GM12878 (cell line): ENCODE results near the gene KRT32. TPM values are rescaled to one million over a fixed set of nuclear protein-coding genes. Genes with fewer than 3 reads are reported as not detected.

ENCODE experiments used
- ATAC-seq: fragments of 200-7000 bp; cut with Tn5 transposase; 3 replicates; pipeline ENCODE4 v1.9.1; 2020; ENCODE audit warnings: mild to moderate bottlenecking, moderate library complexity
- BruUV-seq: library from RNA; stranded (reverse); fragments of 400-500 nt; replicated peaks from 2 replicates; lab custom pipeline; 2021; lab: Mats Ljungman, UMichigan
- CTCF ChIA-PET: fragments of 300-600 bp; sonication (Branson Sonifier 250); formaldehyde crosslinking; extraction: SDS; loops from one replicate; lab custom pipeline; 2021; ENCODE audit warnings: inconsistent platforms; lab: Yijun Ruan, JAX
- POLR2A ChIA-PET: fragments of 350-600 bp; formaldehyde crosslinking; extraction: SDS; loops from one replicate; lab custom pipeline; 2021; ENCODE audit warnings: inconsistent platforms; lab: Charles Lee
- RAD21 ChIA-PET: fragments of 300-600 bp; sonication (Branson Sonifier 250); formaldehyde crosslinking; loops from one replicate; lab custom pipeline; 2023; ENCODE audit warnings: antibody characterized with exemption; ENCODE audit not compliant: unreplicated experiment; lab: Charles Lee
- SMC1A ChIA-PET: fragments of 300-600 bp; sonication (Branson Sonifier 250); formaldehyde crosslinking; loops from one replicate; lab custom pipeline; 2023; ENCODE audit not compliant: unreplicated experiment, uncharacterized antibody; lab: Charles Lee
- DNase-seq: peaks from one replicate; pipeline ENCODE4 v3.0.0-alpha.2; 2011; ENCODE audit warnings: low read depth, low spot score
- FAIRE-seq: peaks from 3 replicates; lab custom pipeline; 2011; peaks lifted over from hg19 to GRCh38; lab: Jason Lieb, UNC
- H2AFZ ChIP-seq: 2 replicates; pipeline ENCODE4 v1.6.0; 2011; ENCODE audit warnings: low read depth, low read length, control low read depth; ENCODE audit not compliant: control insufficient read depth
- H3K27ac ChIP-seq: 2 replicates; pipeline ENCODE4 v1.5.1; 2011; ENCODE audit warnings: control low read depth; ENCODE audit not compliant: control insufficient read depth, insufficient read depth
- H3K27me3 ChIP-seq, 2 experiments: replicated peaks in 1 of 2; 2 replicates each; pipeline versions ENCODE4 v1.6.0 to v1.6.1; 2011; ENCODE audit warnings: low read length in 1 of 2; ENCODE audit not compliant: control insufficient read depth in 2 of 2, insufficient read depth in 2 of 2
- H3K36me3 ChIP-seq, 2 experiments: 2 replicates each; pipeline ENCODE4 v1.5.1; 2011; ENCODE audit warnings: low read length in 1 of 2; ENCODE audit not compliant: control insufficient read depth in 2 of 2, insufficient read depth in 2 of 2
- H3K4me1 ChIP-seq: 2 replicates; pipeline ENCODE4 v1.6.1; 2011; ENCODE audit warnings: mild to moderate bottlenecking, low read length, moderate library complexity, mixed read lengths; ENCODE audit not compliant: control insufficient read depth, insufficient read depth
- H3K4me2 ChIP-seq: 2 replicates; pipeline ENCODE4 v1.6.0; 2011; ENCODE audit warnings: control low read depth; ENCODE audit not compliant: control insufficient read depth, insufficient read depth
- H3K4me3 ChIP-seq: fragments of 200-600 bp; sonication (generic); 2 replicates; pipeline ENCODE4 v1.5.1; 2016
- H3K79me2 ChIP-seq: 2 replicates; pipeline ENCODE4 v1.6.0; 2011; ENCODE audit warnings: low read length; ENCODE audit not compliant: control insufficient read depth, insufficient read depth
- H3K9ac ChIP-seq: 2 replicates; pipeline ENCODE4 v1.8.0; 2011; ENCODE audit warnings: low read length, control low read depth, mixed read lengths; ENCODE audit not compliant: control insufficient read depth, insufficient read depth
- H3K9me3 ChIP-seq: replicated peaks from 3 replicates; pipeline ENCODE4 v1.5.1; 2011; ENCODE audit warnings: mild to moderate bottlenecking, low read length; ENCODE audit not compliant: control insufficient read depth, insufficient read depth
- H4K20me1 ChIP-seq: 2 replicates; pipeline ENCODE4 v1.6.0; 2011; ENCODE audit not compliant: control insufficient read depth, insufficient read depth
- BRCA1 ChIP-seq: IDR thresholded peaks from 2 replicates; pipeline ENCODE4 v1.6.1; 2011; ENCODE audit warnings: low read depth, low read length, improper control_type of control experiment
- CHD1 ChIP-seq: IDR thresholded peaks from 2 replicates; pipeline ENCODE4 v1.6.1; 2012; ENCODE audit warnings: low read depth, low read length, improper control_type of control experiment
- EED ChIP-seq: sonication (generic); IDR thresholded peaks from 2 replicates; pipeline ENCODE4 v1.6.1; 2016; ENCODE audit warnings: antibody characterized with exemption, low read depth
- PAX5 ChIP-seq: IDR thresholded peaks from 2 replicates; pipeline ENCODE4 v1.6.1; 2011; ENCODE audit warnings: low read depth, low read length, borderline replicate concordance
- RELA ChIP-seq: fragments of 450-650 bp; IDR thresholded peaks from 2 replicates; pipeline ENCODE4 v1.8.0; 2014; ENCODE audit warnings: borderline replicate concordance; ENCODE audit not compliant: partially characterized antibody
- SMAD5 ChIP-seq: IDR thresholded peaks from 2 replicates; pipeline ENCODE4 v1.6.1; 2016; ENCODE audit warnings: antibody characterized with exemption, low read depth
- SREBF1 ChIP-seq: IDR thresholded peaks from 2 replicates; pipeline ENCODE4 v1.6.1; 2012; ENCODE audit warnings: mild to moderate bottlenecking, low read length
- TBL1XR1 ChIP-seq: IDR thresholded peaks from 2 replicates; pipeline ENCODE4 v1.6.1; 2012; ENCODE audit warnings: low read depth, low read length, improper control_type of control experiment
- WRNIP1 ChIP-seq: IDR thresholded peaks from 2 replicates; pipeline ENCODE4 v1.6.1; 2011; ENCODE audit warnings: low read depth, low read length, improper control_type of control experiment, borderline replicate concordance
- ZSCAN29 ChIP-seq: fragments of 450-650 bp; IDR thresholded peaks from 2 replicates; pipeline ENCODE4 v1.6.1; 2017; ENCODE audit warnings: mild to moderate bottlenecking, moderate library complexity
- WGBS: methylation state at CpG from one replicate; pipeline ENCODE4 v1.1.6; 2016; ENCODE audit warnings: low lambda C conversion rate; ENCODE audit not compliant: insufficient replicate concordance, insufficient coverage; ENCODE audit errors: missing lambda C conversion rate; 5-methylcytosine and 5-hydroxymethylcytosine counted together
- in situ Hi-C: fragments of 300-500 bp; cut with MboI; formaldehyde crosslinking; loops from 9 replicates; pipeline ENCODE4 v1.14.3; 2018; ENCODE audit warnings: mixed read lengths
- intact Hi-C: fragments of 100-400 bp; cut with micrococcal nuclease; formaldehyde crosslinking; loops from one replicate; pipeline ENCODE4 v1.14.2; 2022; ENCODE audit not compliant: unreplicated experiment
- polyA plus RNA-seq, 11 experiments: library from polyadenylated mRNA; depleted of rRNA in 4 of 11; unstranded in 6 of 11; stranded (reverse) in 5 of 11; fragments of >200 nt; fragmentation: Nextera tagmentation in 4 of 11; fragmentation: Illumina TruSeq in 1 of 11; extraction: Ambion mirVana in 4 of 11; extraction: Trizol in 1 of 11; gene quantifications; 1 replicate in 1 of 11; 2 replicates in 10 of 11; pipeline versions ENCODE4 v1.2.1 to v1.2.3, GENCODE V29; 2011 to 2016; ENCODE audit warnings: inconsistent platforms in 2 of 11, missing spikeins in 2 of 11, low read depth in 1 of 11
- total RNA-seq, 4 experiments: library from RNA; depleted of rRNA in 3 of 4; stranded (reverse); fragments of >200 nt in 3 of 4; fragmentation: Illumina TruSeq in 1 of 4; extraction: Trizol in 1 of 4; gene quantifications; 2 replicates each; pipeline versions ENCODE4 v1.2.1 to v1.2.3, GENCODE V29; 2013 to 2021
- TF ChIP-seq, protein P1 (sequence below): fragments of 450-650 bp; formaldehyde crosslinking; IDR thresholded peaks from 2 replicates; pipeline ENCODE4 v1.5.0; 2022; ENCODE audit warnings: mild to moderate bottlenecking, missing genetic modification characterization
- TF ChIP-seq, protein P2 (sequence below): IDR thresholded peaks from 2 replicates; pipeline ENCODE4 v1.6.1; 2012; ENCODE audit warnings: low read length, inconsistent platforms
- TF ChIP-seq, protein P3 (sequence below): fragments of 450-650 bp; IDR thresholded peaks from 2 replicates; pipeline ENCODE4 v1.6.1; 2017; ENCODE audit warnings: mild to moderate bottlenecking, low read depth, inconsistent platforms; ENCODE audit not compliant: poor library complexity, severe bottlenecking

Gene KRT32
- total and polyA plus RNA-seq, 10 of the 15 experiments (the other 5 are each of a cell fraction or from before 2014, with no cell fraction given), result not detected

DNA sequence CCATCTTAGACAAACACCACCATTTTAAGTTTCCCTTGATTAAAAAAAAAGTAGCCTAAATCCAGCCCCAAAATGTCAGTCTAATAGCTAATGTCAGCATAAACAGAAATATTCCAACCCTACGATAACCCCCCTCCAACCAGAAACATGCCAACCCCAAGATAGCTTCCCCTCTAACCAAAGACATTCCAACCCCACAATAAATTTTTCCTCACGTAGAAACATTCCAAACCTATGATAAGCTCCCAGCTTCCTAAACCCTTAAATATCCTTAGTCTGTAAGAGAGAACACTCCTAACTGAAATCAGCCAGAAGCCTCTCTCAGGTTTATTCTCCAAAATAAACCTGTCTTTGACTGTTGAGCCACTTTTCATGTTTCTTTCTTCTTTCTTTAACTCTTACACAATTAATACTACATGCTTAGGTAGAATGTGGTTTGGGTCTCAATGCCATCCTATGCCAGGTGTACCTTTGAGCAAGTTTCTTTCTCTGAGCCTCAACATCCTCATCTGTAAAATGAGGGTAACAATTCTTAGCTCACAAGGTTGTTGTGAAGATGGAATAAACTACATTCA lies 15.9 kb downstream of the KRT32 start:
- TF ChIP-seq WRNIP1, result no peak
- no peak for TF ChIP-seq EED
- TF ChIP-seq, protein P1, sequence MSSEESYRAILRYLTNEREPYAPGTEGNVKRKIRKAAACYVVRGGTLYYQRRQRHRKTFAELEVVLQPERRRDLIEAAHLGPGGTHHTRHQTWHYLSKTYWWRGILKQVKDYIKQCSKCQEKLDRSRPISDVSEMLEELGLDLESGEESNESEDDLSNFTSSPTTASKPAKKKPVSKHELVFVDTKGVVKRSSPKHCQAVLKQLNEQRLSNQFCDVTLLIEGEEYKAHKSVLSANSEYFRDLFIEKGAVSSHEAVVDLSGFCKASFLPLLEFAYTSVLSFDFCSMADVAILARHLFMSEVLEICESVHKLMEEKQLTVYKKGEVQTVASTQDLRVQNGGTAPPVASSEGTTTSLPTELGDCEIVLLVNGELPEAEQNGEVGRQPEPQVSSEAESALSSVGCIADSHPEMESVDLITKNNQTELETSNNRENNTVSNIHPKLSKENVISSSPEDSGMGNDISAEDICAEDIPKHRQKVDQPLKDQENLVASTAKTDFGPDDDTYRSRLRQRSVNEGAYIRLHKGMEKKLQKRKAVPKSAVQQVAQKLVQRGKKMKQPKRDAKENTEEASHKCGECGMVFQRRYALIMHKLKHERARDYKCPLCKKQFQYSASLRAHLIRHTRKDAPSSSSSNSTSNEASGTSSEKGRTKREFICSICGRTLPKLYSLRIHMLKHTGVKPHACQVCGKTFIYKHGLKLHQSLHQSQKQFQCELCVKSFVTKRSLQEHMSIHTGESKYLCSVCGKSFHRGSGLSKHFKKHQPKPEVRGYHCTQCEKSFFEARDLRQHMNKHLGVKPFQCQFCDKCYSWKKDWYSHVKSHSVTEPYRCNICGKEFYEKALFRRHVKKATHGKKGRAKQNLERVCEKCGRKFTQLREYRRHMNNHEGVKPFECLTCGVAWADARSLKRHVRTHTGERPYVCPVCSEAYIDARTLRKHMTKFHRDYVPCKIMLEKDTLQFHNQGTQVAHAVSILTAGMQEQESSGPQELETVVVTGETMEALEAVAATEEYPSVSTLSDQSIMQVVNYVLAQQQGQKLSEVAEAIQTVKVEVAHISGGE (CRISPR knock-in tag), result no peak
- TF ChIP-seq, protein P2, sequence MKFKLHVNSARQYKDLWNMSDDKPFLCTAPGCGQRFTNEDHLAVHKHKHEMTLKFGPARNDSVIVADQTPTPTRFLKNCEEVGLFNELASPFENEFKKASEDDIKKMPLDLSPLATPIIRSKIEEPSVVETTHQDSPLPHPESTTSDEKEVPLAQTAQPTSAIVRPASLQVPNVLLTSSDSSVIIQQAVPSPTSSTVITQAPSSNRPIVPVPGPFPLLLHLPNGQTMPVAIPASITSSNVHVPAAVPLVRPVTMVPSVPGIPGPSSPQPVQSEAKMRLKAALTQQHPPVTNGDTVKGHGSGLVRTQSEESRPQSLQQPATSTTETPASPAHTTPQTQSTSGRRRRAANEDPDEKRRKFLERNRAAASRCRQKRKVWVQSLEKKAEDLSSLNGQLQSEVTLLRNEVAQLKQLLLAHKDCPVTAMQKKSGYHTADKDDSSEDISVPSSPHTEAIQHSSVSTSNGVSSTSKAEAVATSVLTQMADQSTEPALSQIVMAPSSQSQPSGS, result no peak
- no peak for TF ChIP-seq SMAD5
- no peak for TF ChIP-seq ZSCAN29
- TF ChIP-seq, protein P3, sequence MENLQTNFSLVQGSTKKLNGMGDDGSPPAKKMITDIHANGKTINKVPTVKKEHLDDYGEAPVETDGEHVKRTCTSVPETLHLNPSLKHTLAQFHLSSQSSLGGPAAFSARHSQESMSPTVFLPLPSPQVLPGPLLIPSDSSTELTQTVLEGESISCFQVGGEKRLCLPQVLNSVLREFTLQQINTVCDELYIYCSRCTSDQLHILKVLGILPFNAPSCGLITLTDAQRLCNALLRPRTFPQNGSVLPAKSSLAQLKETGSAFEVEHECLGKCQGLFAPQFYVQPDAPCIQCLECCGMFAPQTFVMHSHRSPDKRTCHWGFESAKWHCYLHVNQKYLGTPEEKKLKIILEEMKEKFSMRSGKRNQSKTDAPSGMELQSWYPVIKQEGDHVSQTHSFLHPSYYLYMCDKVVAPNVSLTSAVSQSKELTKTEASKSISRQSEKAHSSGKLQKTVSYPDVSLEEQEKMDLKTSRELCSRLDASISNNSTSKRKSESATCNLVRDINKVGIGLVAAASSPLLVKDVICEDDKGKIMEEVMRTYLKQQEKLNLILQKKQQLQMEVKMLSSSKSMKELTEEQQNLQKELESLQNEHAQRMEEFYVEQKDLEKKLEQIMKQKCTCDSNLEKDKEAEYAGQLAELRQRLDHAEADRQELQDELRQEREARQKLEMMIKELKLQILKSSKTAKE, result no peak
- no peak for TF ChIP-seq PAX5
- no peak for TF ChIP-seq TBL1XR1
- no peak for TF ChIP-seq CHD1
- TF ChIP-seq SREBF1, result no peak
- no peak for TF ChIP-seq BRCA1
- TF ChIP-seq RELA, result no peak

More for the DNA sequence above, 15.9 kb downstream of the KRT32 start:
- WGBS, result 0% methylated on average over 2 of the region's 2 CpGs
- Histone ChIP-seq H3K27me3 (peaks cover 0 to 1% of the 10 kb centered on the region in 2 experiments; a peak in 1 of 4 replicates), H3K4me2 (no peak overlapping the region), H3K4me3 (no peak overlapping the region), H3K9me3 (no peaks in the 10 kb centered on the region), H3K27ac (no peak overlapping the region), H3K4me1 (no peaks in the 10 kb centered on the region), H3K79me2 (no peaks in the 10 kb centered on the region), H3K36me3 (no peaks in the 10 kb centered on the region), H4K20me1 (no peaks in the 10 kb centered on the region), H3K9ac (no peak overlapping the region), H2AFZ (no peak overlapping the region)
- no TSS peak for BruUV-seq
- in situ Hi-C loops (no loop called here), intact Hi-C loops (no loop called here)
- SMC1A ChIA-PET, result no interaction called here
- DNase-seq (no peak), ATAC-seq (no peak), FAIRE-seq (no peak)
- RAD21 ChIA-PET, result no interaction called here
- CTCF ChIA-PET, result interaction anchor here (0.7 to 1.3 kb wide), 2 partner anchors 11 to 267 kb away, joined by 3 read pairs; no protein-coding TSS in a partner anchor
- POLR2A ChIA-PET, result no interaction called here
